HEK293 (cell line): ENCODE results near the gene MRPL51.

Experiments used
- CTCF ChIA-PET: fragments of 350-600 bp; formaldehyde crosslinking; extraction: SDS; loops from one replicate; lab custom pipeline; 2021; ENCODE audit warnings: antibody characterized with exemption; lab: Yijun Ruan, JAX
- POLR2A ChIA-PET: fragments of 300-600 bp; formaldehyde crosslinking; extraction: SDS; loops from one replicate; lab custom pipeline; 2020; ENCODE audit warnings: antibody characterized with exemption, inconsistent platforms; lab: Yijun Ruan, JAX
- H3K27ac ChIP-seq: fragments of 200-500 bp; sonication (Bioruptor generic); 2 replicates; pipeline ENCODE4 v1.5.1; 2014; ENCODE audit warnings: low read depth, low read length, control low read depth, inconsistent platforms; ENCODE audit errors: extremely low read depth
- H3K36me3 ChIP-seq, 2 experiments: fragments of 200-500 bp in 1 of 2; sonication (Bioruptor generic) in 1 of 2; 1 replicate in 1 of 2; 2 replicates in 1 of 2; pipeline ENCODE4 v1.5.1; 2014 to 2017; ENCODE audit warnings: inconsistent platforms in 2 of 2, low read length in 2 of 2; ENCODE audit not compliant: control insufficient read depth in 2 of 2, insufficient read depth in 1 of 2
- H3K4me1 ChIP-seq: fragments of 200-500 bp; sonication (Bioruptor generic); 2 replicates; pipeline ENCODE4 v1.5.1; 2014; ENCODE audit warnings: mild to moderate bottlenecking, low read length, inconsistent platforms; ENCODE audit not compliant: control insufficient read depth, insufficient read depth
- H3K4me3 ChIP-seq: 2 replicates; pipeline ENCODE4 v1.5.1; 2011; ENCODE audit warnings: low read depth, mild to moderate bottlenecking, control low read depth, low read length, moderate library complexity
- H3K9me3 ChIP-seq: fragments of 200-500 bp; sonication (Bioruptor generic); 2 replicates; pipeline ENCODE4 v1.5.1; 2014; ENCODE audit warnings: low read depth, low read length, inconsistent platforms; ENCODE audit not compliant: control insufficient read depth, insufficient read depth
- GLIS1 ChIP-seq: fragments of 450-650 bp; formaldehyde crosslinking; IDR thresholded peaks from 2 replicates; pipeline ENCODE4 v1.5.1; 2016; ENCODE audit warnings: missing biosample characterization, missing genetic modification characterization
- KLF7 ChIP-seq: fragments of 450-650 bp; formaldehyde crosslinking; IDR thresholded peaks from 2 replicates; pipeline ENCODE4 v1.5.1; 2016; ENCODE audit warnings: missing biosample characterization, missing genetic modification characterization, borderline replicate concordance
- YY1 ChIP-seq: fragments of 450-650 bp; formaldehyde crosslinking; IDR thresholded peaks from 2 replicates; pipeline ENCODE4 v1.5.1; 2018; ENCODE audit warnings: missing biosample characterization, missing genetic modification characterization
- ZBTB48 ChIP-seq: fragments of 450-650 bp; formaldehyde crosslinking; IDR thresholded peaks from 2 replicates; pipeline ENCODE4 v1.5.1; 2016; ENCODE audit warnings: missing biosample characterization, missing genetic modification characterization
- ZNF114 ChIP-seq: fragments of 450-650 bp; formaldehyde crosslinking; IDR thresholded peaks from 2 replicates; pipeline ENCODE4 v1.5.0; 2017; ENCODE audit warnings: missing biosample characterization, missing genetic modification characterization
- ZNF132 ChIP-seq: fragments of 450-650 bp; formaldehyde crosslinking; IDR thresholded peaks from 2 replicates; pipeline ENCODE4 v1.5.1; 2017; ENCODE audit warnings: missing biosample characterization, missing genetic modification characterization, borderline replicate concordance
- ZNF146 ChIP-seq: fragments of 450-650 bp; formaldehyde crosslinking; IDR thresholded peaks from 2 replicates; pipeline ENCODE4 v1.5.1; 2016; ENCODE audit warnings: missing biosample characterization, missing genetic modification characterization
- ZNF426 ChIP-seq: fragments of 450-650 bp; formaldehyde crosslinking; IDR thresholded peaks from 2 replicates; pipeline ENCODE4 v1.5.1; 2017; ENCODE audit warnings: missing biosample characterization, missing genetic modification characterization, mild to moderate bottlenecking, inconsistent platforms, moderate library complexity
- ZNF585B ChIP-seq: fragments of 450-650 bp; formaldehyde crosslinking; IDR thresholded peaks from 2 replicates; pipeline ENCODE4 v1.5.1; 2016; ENCODE audit warnings: missing biosample characterization, missing genetic modification characterization
- ZNF610 ChIP-seq: fragments of 450-650 bp; formaldehyde crosslinking; IDR thresholded peaks from 2 replicates; pipeline ENCODE4 v1.5.1; 2016; ENCODE audit warnings: missing biosample characterization, missing genetic modification characterization, borderline replicate concordance
- ZNF658 ChIP-seq: fragments of 450-650 bp; formaldehyde crosslinking; IDR thresholded peaks from 2 replicates; pipeline ENCODE4; 2016; ENCODE audit warnings: missing biosample characterization, missing genetic modification characterization
- TF ChIP-seq, protein P1 (sequence below): fragments of 450-650 bp; formaldehyde crosslinking; IDR thresholded peaks from 2 replicates; pipeline ENCODE4 v1.5.1; 2016; ENCODE audit warnings: missing biosample characterization, missing genetic modification characterization
- TF ChIP-seq, protein P2 (sequence below): fragments of 450-650 bp; formaldehyde crosslinking; optimal IDR thresholded peaks from 2 replicates; pipeline ENCODE3; 2016; ENCODE audit warnings: missing biosample characterization, mild to moderate bottlenecking, missing genetic modification characterization
- TF ChIP-seq, protein P3 (sequence below): fragments of 450-650 bp; formaldehyde crosslinking; IDR thresholded peaks from 2 replicates; pipeline ENCODE4 v1.5.1; 2016; ENCODE audit warnings: missing biosample characterization, missing genetic modification characterization
- TF ChIP-seq, protein P4 (sequence below): fragments of 450-650 bp; formaldehyde crosslinking; IDR thresholded peaks from 2 replicates; pipeline ENCODE4 v1.5.1; 2017; ENCODE audit warnings: missing biosample characterization, mild to moderate bottlenecking, missing genetic modification characterization, moderate library complexity
- TF ChIP-seq, protein P5 (sequence below): fragments of 450-650 bp; formaldehyde crosslinking; IDR thresholded peaks from 2 replicates; pipeline ENCODE4 v1.5.1; 2016; ENCODE audit warnings: missing biosample characterization, missing genetic modification characterization
- TF ChIP-seq, protein P6 (sequence below): IDR thresholded peaks from 2 replicates; pipeline ENCODE4 v1.6.1; 2011; ENCODE audit warnings: mild to moderate bottlenecking, low read depth, low read length, borderline replicate concordance
- TF ChIP-seq, protein P7 (sequence below): fragments of 450-650 bp; formaldehyde crosslinking; IDR thresholded peaks from 2 replicates; pipeline ENCODE4; 2016; ENCODE audit warnings: missing biosample characterization, missing genetic modification characterization

Gene MRPL51

DNA sequence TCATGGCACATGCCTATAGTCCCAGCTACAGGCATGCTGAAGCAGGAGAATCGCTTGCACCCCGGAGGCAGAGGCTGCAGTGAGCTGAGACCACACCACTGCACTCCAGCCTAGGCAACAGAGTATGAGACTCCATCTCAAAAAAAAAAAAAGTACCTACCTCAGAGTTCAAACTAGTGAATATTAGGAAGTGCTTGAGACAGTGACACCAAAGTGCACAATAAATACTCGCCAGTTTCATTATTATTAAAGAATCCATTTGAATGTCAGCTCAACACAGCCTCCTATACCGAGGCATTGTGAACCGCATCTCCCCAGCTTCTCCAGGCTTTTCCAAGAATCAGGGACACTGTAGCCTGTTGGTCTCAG lies 46.2 kb upstream of the MRPL51 start:
- peaks cover 7 to 79% of the 10 kb centered on the region in 2 experiments; a peak in 2 of 3 replicates for H3K36me3 ChIP-seq
- H3K4me1 ChIP-seq: peaks cover 4% of the 10 kb centered on the region; the same call in 1 of the 2 replicates
- CTCF ChIA-PET: interaction anchor here (0.6 to 3.6 kb wide), 14 partner anchors 11 to 350 kb away, joined by 3 to 51 read pairs (median 4); partner anchors contain the start of gene VAMP1
- TF ChIP-seq ZBTB48 (no peak), ZNF114 (tag by site-specific recombination) (no peak), ZNF146 (tag by site-specific recombination) (no peak), ZNF610 (tag by site-specific recombination) (no peak), ZNF426 (tag by site-specific recombination) (no peak), ZNF658 (tag by site-specific recombination) (no peak), GLIS1 (no peak), KLF7 (tag by site-specific recombination) (no peak), YY1 (no peak), ZNF132 (tag by site-specific recombination) (no peak), ZNF585B (tag by site-specific recombination) (no peak)
- TF ChIP-seq, protein P1, sequence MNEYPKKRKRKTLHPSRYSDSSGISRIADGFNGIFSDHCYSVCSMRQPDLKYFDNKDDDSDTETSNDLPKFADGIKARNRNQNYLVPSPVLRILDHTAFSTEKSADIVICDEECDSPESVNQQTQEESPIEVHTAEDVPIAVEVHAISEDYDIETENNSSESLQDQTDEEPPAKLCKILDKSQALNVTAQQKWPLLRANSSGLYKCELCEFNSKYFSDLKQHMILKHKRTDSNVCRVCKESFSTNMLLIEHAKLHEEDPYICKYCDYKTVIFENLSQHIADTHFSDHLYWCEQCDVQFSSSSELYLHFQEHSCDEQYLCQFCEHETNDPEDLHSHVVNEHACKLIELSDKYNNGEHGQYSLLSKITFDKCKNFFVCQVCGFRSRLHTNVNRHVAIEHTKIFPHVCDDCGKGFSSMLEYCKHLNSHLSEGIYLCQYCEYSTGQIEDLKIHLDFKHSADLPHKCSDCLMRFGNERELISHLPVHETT (tag by site-specific recombination): no peak
- TF ChIP-seq, protein P2, sequence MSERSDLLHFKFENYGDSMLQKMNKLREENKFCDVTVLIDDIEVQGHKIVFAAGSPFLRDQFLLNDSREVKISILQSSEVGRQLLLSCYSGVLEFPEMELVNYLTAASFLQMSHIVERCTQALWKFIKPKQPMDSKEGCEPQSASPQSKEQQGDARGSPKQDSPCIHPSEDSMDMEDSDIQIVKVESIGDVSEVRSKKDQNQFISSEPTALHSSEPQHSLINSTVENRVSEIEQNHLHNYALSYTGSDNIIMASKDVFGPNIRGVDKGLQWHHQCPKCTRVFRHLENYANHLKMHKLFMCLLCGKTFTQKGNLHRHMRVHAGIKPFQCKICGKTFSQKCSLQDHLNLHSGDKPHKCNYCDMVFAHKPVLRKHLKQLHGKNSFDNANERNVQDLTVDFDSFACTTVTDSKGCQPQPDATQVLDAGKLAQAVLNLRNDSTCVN: no peak
- TF ChIP-seq, protein P3, sequence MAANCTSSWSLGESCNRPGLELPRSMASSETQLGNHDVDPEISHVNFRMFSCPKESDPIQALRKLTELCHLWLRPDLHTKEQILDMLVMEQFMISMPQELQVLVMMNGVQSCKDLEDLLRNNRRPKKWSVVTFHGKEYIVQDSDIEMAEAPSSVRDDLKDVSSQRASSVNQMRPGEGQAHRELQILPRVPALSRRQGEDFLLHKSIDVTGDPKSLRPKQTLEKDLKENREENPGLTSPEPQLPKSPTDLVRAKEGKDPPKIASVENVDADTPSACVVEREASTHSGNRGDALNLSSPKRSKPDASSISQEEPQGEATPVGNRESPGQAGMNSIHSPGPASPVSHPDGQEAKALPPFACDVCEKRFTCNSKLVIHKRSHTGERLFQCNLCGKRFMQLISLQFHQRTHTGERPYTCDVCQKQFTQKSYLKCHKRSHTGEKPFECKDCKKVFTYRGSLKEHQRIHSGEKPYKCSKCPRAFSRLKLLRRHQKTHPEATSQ (tag by site-specific recombination): no peak
- TF ChIP-seq, protein P4, sequence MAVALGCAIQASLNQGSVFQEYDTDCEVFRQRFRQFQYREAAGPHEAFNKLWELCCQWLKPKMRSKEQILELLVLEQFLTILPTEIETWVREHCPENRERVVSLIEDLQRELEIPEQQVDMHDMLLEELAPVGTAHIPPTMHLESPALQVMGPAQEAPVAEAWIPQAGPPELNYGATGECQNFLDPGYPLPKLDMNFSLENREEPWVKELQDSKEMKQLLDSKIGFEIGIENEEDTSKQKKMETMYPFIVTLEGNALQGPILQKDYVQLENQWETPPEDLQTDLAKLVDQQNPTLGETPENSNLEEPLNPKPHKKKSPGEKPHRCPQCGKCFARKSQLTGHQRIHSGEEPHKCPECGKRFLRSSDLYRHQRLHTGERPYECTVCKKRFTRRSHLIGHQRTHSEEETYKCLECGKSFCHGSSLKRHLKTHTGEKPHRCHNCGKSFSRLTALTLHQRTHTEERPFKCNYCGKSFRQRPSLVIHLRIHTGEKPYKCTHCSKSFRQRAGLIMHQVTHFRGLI (tag by site-specific recombination): no peak
- TF ChIP-seq, protein P5, sequence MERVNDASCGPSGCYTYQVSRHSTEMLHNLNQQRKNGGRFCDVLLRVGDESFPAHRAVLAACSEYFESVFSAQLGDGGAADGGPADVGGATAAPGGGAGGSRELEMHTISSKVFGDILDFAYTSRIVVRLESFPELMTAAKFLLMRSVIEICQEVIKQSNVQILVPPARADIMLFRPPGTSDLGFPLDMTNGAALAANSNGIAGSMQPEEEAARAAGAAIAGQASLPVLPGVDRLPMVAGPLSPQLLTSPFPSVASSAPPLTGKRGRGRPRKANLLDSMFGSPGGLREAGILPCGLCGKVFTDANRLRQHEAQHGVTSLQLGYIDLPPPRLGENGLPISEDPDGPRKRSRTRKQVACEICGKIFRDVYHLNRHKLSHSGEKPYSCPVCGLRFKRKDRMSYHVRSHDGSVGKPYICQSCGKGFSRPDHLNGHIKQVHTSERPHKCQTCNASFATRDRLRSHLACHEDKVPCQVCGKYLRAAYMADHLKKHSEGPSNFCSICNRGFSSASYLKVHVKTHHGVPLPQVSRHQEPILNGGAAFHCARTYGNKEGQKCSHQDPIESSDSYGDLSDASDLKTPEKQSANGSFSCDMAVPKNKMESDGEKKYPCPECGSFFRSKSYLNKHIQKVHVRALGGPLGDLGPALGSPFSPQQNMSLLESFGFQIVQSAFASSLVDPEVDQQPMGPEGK: no peak
- TF ChIP-seq, protein P6, sequence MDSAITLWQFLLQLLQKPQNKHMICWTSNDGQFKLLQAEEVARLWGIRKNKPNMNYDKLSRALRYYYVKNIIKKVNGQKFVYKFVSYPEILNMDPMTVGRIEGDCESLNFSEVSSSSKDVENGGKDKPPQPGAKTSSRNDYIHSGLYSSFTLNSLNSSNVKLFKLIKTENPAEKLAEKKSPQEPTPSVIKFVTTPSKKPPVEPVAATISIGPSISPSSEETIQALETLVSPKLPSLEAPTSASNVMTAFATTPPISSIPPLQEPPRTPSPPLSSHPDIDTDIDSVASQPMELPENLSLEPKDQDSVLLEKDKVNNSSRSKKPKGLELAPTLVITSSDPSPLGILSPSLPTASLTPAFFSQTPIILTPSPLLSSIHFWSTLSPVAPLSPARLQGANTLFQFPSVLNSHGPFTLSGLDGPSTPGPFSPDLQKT: no peak
- TF ChIP-seq, protein P7, sequence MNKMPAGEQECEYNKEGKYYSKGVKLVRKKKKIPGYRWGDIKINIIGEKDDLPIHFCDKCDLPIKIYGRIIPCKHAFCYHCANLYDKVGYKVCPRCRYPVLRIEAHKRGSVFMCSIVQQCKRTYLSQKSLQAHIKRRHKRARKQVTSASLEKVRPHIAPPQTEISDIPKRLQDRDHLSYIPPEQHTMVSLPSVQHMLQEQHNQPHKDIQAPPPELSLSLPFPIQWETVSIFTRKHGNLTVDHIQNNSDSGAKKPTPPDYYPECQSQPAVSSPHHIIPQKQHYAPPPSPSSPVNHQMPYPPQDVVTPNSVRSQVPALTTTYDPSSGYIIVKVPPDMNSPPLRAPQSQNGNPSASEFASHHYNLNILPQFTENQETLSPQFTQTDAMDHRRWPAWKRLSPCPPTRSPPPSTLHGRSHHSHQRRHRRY (tag by site-specific recombination): no peak
- H3K27ac ChIP-seq: no peak overlapping the region
- POLR2A ChIA-PET: interaction anchor here (1.0 to 4.9 kb wide), 6 partner anchors 14 to 150 kb away, joined by 3 to 46 read pairs (median 8); partner anchors contain the start of genes MRPL51, NOP2, VAMP1 and ZNF384
- H3K9me3 ChIP-seq: no peaks in the 10 kb centered on the region
- H3K4me3 ChIP-seq: no peak overlapping the region
